ENCODE results near the gene EIF4E. TPM values are rescaled to one million over a fixed set of nuclear protein-coding genes. Genes with fewer than 3 reads are reported as not detected.

The EIF4E gene
- total RNA-seq, 4 donors from 2014 or later: 20.9 to 103 (median 48.4) TPM

GRCh38 chr4:98961770-98962169, 32.8 kb upstream of the EIF4E start:
- Histone ChIP-seq H3K27ac (no peak overlapping the region), H3K27me3 (no peaks in the 10 kb centered on the region), H3K4me3 (no peak overlapping the region), H3K9me3 (no peaks in the 10 kb centered on the region), H3K36me3 (no peaks in the 10 kb centered on the region), H3K4me1 (no peaks in the 10 kb centered on the region)
- intact Hi-C loops (cut with DNase I; ENCODE audit: low total_unique reads) (no loop called here), in situ Hi-C loops (cut with MboI; ENCODE audit: low pct_ligation_motif_present in 1 of 4, low pct_unique_long_range_greater_than_20kb in 1 of 4, low sequenced_read_pairs in 3 of 4) (loop anchor here in 2 of 4 donors (25.0 kb wide), 2 partner anchors 451 to 499 kb away; no protein-coding TSS in a partner anchor)
- TF ChIP-seq POLR2AphosphoS5 (IDR thresholded peaks at IDR 0.05): no peak
- TF ChIP-seq EP300 (IDR thresholded peaks at IDR 0.05; ENCODE audit: low read depth): no peak
- no peak for TF ChIP-seq CTCF (IDR thresholded peaks at IDR 0.05)
- no peak for TF ChIP-seq POLR2A (IDR thresholded peaks at IDR 0.05)
- DNase-seq: no peak
- 86 to 100% methylated on average over 1 to 2 of the region's 2 CpGs for WGBS, 2 donors (ENCODE audit: low coverage in 1 of 2)

GRCh38 chr4:98959411-98959810, 30.5 kb upstream of the EIF4E start:
- H3K36me3 ChIP-seq: no peaks in the 10 kb centered on the region
- H3K9me3 ChIP-seq: no peaks in the 10 kb centered on the region
- 84 to 86% methylated on average over 2 of the region's 2 CpGs for WGBS, 2 donors (ENCODE audit: low coverage in 1 of 2)
- TF ChIP-seq EP300 (IDR thresholded peaks at IDR 0.05; ENCODE audit: low read depth) (no peak), POLR2AphosphoS5 (IDR thresholded peaks at IDR 0.05) (no peak)
- no peak for DNase-seq
- H3K27me3 ChIP-seq: no peaks in the 10 kb centered on the region
- in situ Hi-C loops (cut with MboI; ENCODE audit: low pct_ligation_motif_present in 1 of 4, low pct_unique_long_range_greater_than_20kb in 1 of 4, low sequenced_read_pairs in 3 of 4) (loop anchor here in 2 of 4 donors (25.0 kb wide), 2 partner anchors 453 to 497 kb away; no protein-coding TSS in a partner anchor), intact Hi-C loops (cut with DNase I; ENCODE audit: low total_unique reads) (no loop called here)
- no peak overlapping the region for H3K27ac ChIP-seq
- H3K4me3 ChIP-seq: no peak overlapping the region
- H3K4me1 ChIP-seq: no peaks in the 10 kb centered on the region

GRCh38 chr4:98958065-98958464, 29.1 kb upstream of the EIF4E start:
- no peaks in the 10 kb centered on the region for H3K27me3 ChIP-seq
- H3K4me1 ChIP-seq: no peaks in the 10 kb centered on the region
- DNase-seq: no peak
- H3K36me3 ChIP-seq: no peaks in the 10 kb centered on the region
- WGBS, 2 donors (ENCODE audit: low coverage in 1 of 2): 98 to 100% methylated on average over 2 of the region's 2 CpGs
- intact Hi-C loops (cut with DNase I; ENCODE audit: low total_unique reads): no loop called here
- in situ Hi-C loops (cut with MboI; ENCODE audit: low pct_ligation_motif_present in 1 of 4, low pct_unique_long_range_greater_than_20kb in 1 of 4, low sequenced_read_pairs in 3 of 4): loop anchor here in 2 of 4 donors (25.0 kb wide), 2 partner anchors 454 to 496 kb away; no protein-coding TSS in a partner anchor
- no peak overlapping the region for H3K27ac ChIP-seq
- TF ChIP-seq POLR2AphosphoS5 (IDR thresholded peaks at IDR 0.05) (no peak), CTCF (IDR thresholded peaks at IDR 0.05) (no peak), POLR2A (IDR thresholded peaks at IDR 0.05) (no peak), EP300 (IDR thresholded peaks at IDR 0.05; ENCODE audit: low read depth) (no peak)
- H3K9me3 ChIP-seq: no peaks in the 10 kb centered on the region
- H3K4me3 ChIP-seq: no peak overlapping the region

GRCh38 chr4:98955229-98955628, 26.3 kb upstream of the EIF4E start:
- Histone ChIP-seq H3K27me3 (no peaks in the 10 kb centered on the region), H3K4me3 (no peak overlapping the region), H3K27ac (no peak overlapping the region), H3K4me1 (no peaks in the 10 kb centered on the region), H3K9me3 (no peaks in the 10 kb centered on the region), H3K36me3 (no peaks in the 10 kb centered on the region)
- DNase-seq: no peak
- 82 to 84% methylated on average over 6 of the region's 6 CpGs for WGBS, 2 donors (ENCODE audit: low coverage in 1 of 2)
- no peak for TF ChIP-seq POLR2AphosphoS5 (IDR thresholded peaks at IDR 0.05)
- no peak for TF ChIP-seq POLR2A (IDR thresholded peaks at IDR 0.05)
- no peak for TF ChIP-seq CTCF (IDR thresholded peaks at IDR 0.05)
- no peak for TF ChIP-seq EP300 (IDR thresholded peaks at IDR 0.05; ENCODE audit: low read depth)
- in situ Hi-C loops (cut with MboI; ENCODE audit: low pct_ligation_motif_present in 1 of 4, low pct_unique_long_range_greater_than_20kb in 1 of 4, low sequenced_read_pairs in 3 of 4) (loop anchor here in 2 of 4 donors (25.0 kb wide), 2 partner anchors 457 to 493 kb away; no protein-coding TSS in a partner anchor), intact Hi-C loops (cut with DNase I; ENCODE audit: low total_unique reads) (no loop called here)

- 82 to 88% methylated on average over 3 of the region's 3 CpGs for WGBS, 2 donors (ENCODE audit: low coverage in 1 of 2)
- Histone ChIP-seq H3K27me3 (no peaks in the 10 kb centered on the region), H3K9me3 (no peaks in the 10 kb centered on the region), H3K27ac (no peak overlapping the region), H3K36me3 (no peaks in the 10 kb centered on the region), H3K4me3 (no peak overlapping the region), H3K4me1 (no peaks in the 10 kb centered on the region)
- intact Hi-C loops (cut with DNase I; ENCODE audit: low total_unique reads) (no loop called here), in situ Hi-C loops (cut with MboI; ENCODE audit: low pct_ligation_motif_present in 1 of 4, low pct_unique_long_range_greater_than_20kb in 1 of 4, low sequenced_read_pairs in 3 of 4) (loop anchor here in 2 of 4 donors (25.0 kb wide), 2 partner anchors 461 to 489 kb away; no protein-coding TSS in a partner anchor)
- TF ChIP-seq POLR2A (IDR thresholded peaks at IDR 0.05) (no peak), CTCF (IDR thresholded peaks at IDR 0.05) (no peak), EP300 (IDR thresholded peaks at IDR 0.05; ENCODE audit: low read depth) (no peak), POLR2AphosphoS5 (IDR thresholded peaks at IDR 0.05) (no peak)
- DNase-seq: no peak
Observed at GRCh38 chr4:98951710-98952109, 22.8 kb upstream of the EIF4E start.

All from transverse colon (tissue), 4 donors.